GM12878 (cell line): ENCODE measurements around the gene LDHAL6A. TPM values are rescaled to one million over a fixed set of nuclear protein-coding genes. Genes with fewer than 3 reads are reported as not detected.

ENCODE experiments used
- ATAC-seq: fragments of 200-7000 bp; cut with Tn5 transposase; 3 replicates; pipeline ENCODE4 v1.9.1; 2020; ENCODE audit warnings: mild to moderate bottlenecking, moderate library complexity
- BruUV-seq: library from RNA; stranded (reverse); fragments of 400-500 nt; replicated peaks from 2 replicates; lab custom pipeline; 2021; lab: Mats Ljungman, UMichigan
- CTCF ChIA-PET: fragments of 300-600 bp; sonication (Branson Sonifier 250); formaldehyde crosslinking; extraction: SDS; loops from one replicate; lab custom pipeline; 2021; ENCODE audit warnings: inconsistent platforms; lab: Yijun Ruan, JAX
- POLR2A ChIA-PET: fragments of 350-600 bp; formaldehyde crosslinking; extraction: SDS; loops from one replicate; lab custom pipeline; 2021; ENCODE audit warnings: inconsistent platforms; lab: Charles Lee
- RAD21 ChIA-PET: fragments of 300-600 bp; sonication (Branson Sonifier 250); formaldehyde crosslinking; loops from one replicate; lab custom pipeline; 2023; ENCODE audit warnings: antibody characterized with exemption; ENCODE audit not compliant: unreplicated experiment; lab: Charles Lee
- SMC1A ChIA-PET: fragments of 300-600 bp; sonication (Branson Sonifier 250); formaldehyde crosslinking; loops from one replicate; lab custom pipeline; 2023; ENCODE audit not compliant: unreplicated experiment, uncharacterized antibody; lab: Charles Lee
- DNase-seq: peaks from one replicate; pipeline ENCODE4 v3.0.0-alpha.2; 2011; ENCODE audit warnings: low read depth, low spot score
- FAIRE-seq: peaks from 3 replicates; lab custom pipeline; 2011; peaks lifted over from hg19 to GRCh38; lab: Jason Lieb, UNC
- H2AFZ ChIP-seq: 2 replicates; pipeline ENCODE4 v1.6.0; 2011; ENCODE audit warnings: low read depth, low read length, control low read depth; ENCODE audit not compliant: control insufficient read depth
- H3K27ac ChIP-seq: 2 replicates; pipeline ENCODE4 v1.5.1; 2011; ENCODE audit warnings: control low read depth; ENCODE audit not compliant: control insufficient read depth, insufficient read depth
- H3K27me3 ChIP-seq, 2 experiments: replicated peaks in 1 of 2; 2 replicates each; pipeline versions ENCODE4 v1.6.0 to v1.6.1; 2011; ENCODE audit warnings: low read length in 1 of 2; ENCODE audit not compliant: control insufficient read depth in 2 of 2, insufficient read depth in 2 of 2
- H3K36me3 ChIP-seq, 2 experiments: 2 replicates each; pipeline ENCODE4 v1.5.1; 2011; ENCODE audit warnings: low read length in 1 of 2; ENCODE audit not compliant: control insufficient read depth in 2 of 2, insufficient read depth in 2 of 2
- H3K4me1 ChIP-seq: 2 replicates; pipeline ENCODE4 v1.6.1; 2011; ENCODE audit warnings: mild to moderate bottlenecking, low read length, moderate library complexity, mixed read lengths; ENCODE audit not compliant: control insufficient read depth, insufficient read depth
- H3K4me2 ChIP-seq: 2 replicates; pipeline ENCODE4 v1.6.0; 2011; ENCODE audit warnings: control low read depth; ENCODE audit not compliant: control insufficient read depth, insufficient read depth
- H3K4me3 ChIP-seq: fragments of 200-600 bp; sonication (generic); 2 replicates; pipeline ENCODE4 v1.5.1; 2016
- H3K79me2 ChIP-seq: 2 replicates; pipeline ENCODE4 v1.6.0; 2011; ENCODE audit warnings: low read length; ENCODE audit not compliant: control insufficient read depth, insufficient read depth
- H3K9ac ChIP-seq: 2 replicates; pipeline ENCODE4 v1.8.0; 2011; ENCODE audit warnings: low read length, control low read depth, mixed read lengths; ENCODE audit not compliant: control insufficient read depth, insufficient read depth
- H3K9me3 ChIP-seq: replicated peaks from 3 replicates; pipeline ENCODE4 v1.5.1; 2011; ENCODE audit warnings: mild to moderate bottlenecking, low read length; ENCODE audit not compliant: control insufficient read depth, insufficient read depth
- H4K20me1 ChIP-seq: 2 replicates; pipeline ENCODE4 v1.6.0; 2011; ENCODE audit not compliant: control insufficient read depth, insufficient read depth
- CHD2 ChIP-seq: IDR thresholded peaks from 2 replicates; pipeline ENCODE4 v1.6.1; 2011; ENCODE audit warnings: low read depth, low read length, improper control_type of control experiment, borderline replicate concordance
- EGR1 ChIP-seq, 2 experiments: IDR thresholded peaks; 1 replicate in 1 of 2; 2 replicates in 1 of 2; pipeline ENCODE4 v1.6.1; 2011 to 2012; ENCODE audit warnings: low read depth in 2 of 2, low read length in 2 of 2, borderline replicate concordance in 1 of 2, mild to moderate bottlenecking in 1 of 2, moderate library complexity in 1 of 2
- FOXK2 ChIP-seq: fragments of 450-650 bp; IDR thresholded peaks from 2 replicates; pipeline ENCODE4 v1.6.1; 2017; ENCODE audit warnings: mild to moderate bottlenecking, moderate library complexity
- HDAC2 ChIP-seq: fragments of 200-600 bp; sonication (generic); IDR thresholded peaks from 2 replicates; pipeline ENCODE4 v1.6.1; 2017
- IRF4 ChIP-seq: IDR thresholded peaks from 2 replicates; pipeline ENCODE4 v1.6.1; 2011; ENCODE audit warnings: low read depth, low read length
- JUND ChIP-seq: IDR thresholded peaks from 2 replicates; pipeline ENCODE4 v1.6.1; 2012; ENCODE audit warnings: low read depth, mild to moderate bottlenecking, low read length, improper control_type of control experiment, moderate library complexity
- PML ChIP-seq: IDR thresholded peaks from 2 replicates; pipeline ENCODE4 v1.6.1; 2012; ENCODE audit warnings: low read length, inconsistent platforms
- RAD51 ChIP-seq: fragments of 450-650 bp; IDR thresholded peaks from 2 replicates; pipeline ENCODE4 v1.6.1; 2016; ENCODE audit warnings: moderate library complexity, mild to moderate bottlenecking, inconsistent platforms
- RUNX3 ChIP-seq: IDR thresholded peaks from 2 replicates; pipeline ENCODE4 v1.6.1; 2012; ENCODE audit warnings: low read length, inconsistent platforms
- SMC3 ChIP-seq: IDR thresholded peaks from 2 replicates; pipeline ENCODE4 v1.6.1; 2011; ENCODE audit warnings: low read length, improper control_type of control experiment, borderline replicate concordance
- SREBF2 ChIP-seq: IDR thresholded peaks from 2 replicates; pipeline ENCODE4 v1.6.1; 2012; ENCODE audit warnings: mild to moderate bottlenecking, low read length
- STAT1 ChIP-seq: fragments of 450-650 bp; conservative IDR thresholded peaks from 2 replicates; pipeline ENCODE4 v1.6.1; 2014; ENCODE audit warnings: antibody characterized with exemption, mild to moderate bottlenecking
- SUPT20H ChIP-seq: IDR thresholded peaks from 2 replicates; pipeline ENCODE4 v1.6.1; 2011; ENCODE audit warnings: low read depth, mild to moderate bottlenecking, low read length, moderate library complexity, borderline replicate concordance; ENCODE audit not compliant: control insufficient read depth
- TCF7 ChIP-seq: IDR thresholded peaks from 2 replicates; pipeline ENCODE4 v1.6.1; 2014; ENCODE audit warnings: antibody characterized with exemption, borderline replicate concordance
- ZNF622 ChIP-seq: fragments of 450-650 bp; IDR thresholded peaks from 2 replicates; pipeline ENCODE4 v1.6.1; 2017; ENCODE audit warnings: mild to moderate bottlenecking, inconsistent platforms
- WGBS: methylation state at CpG from one replicate; pipeline ENCODE4 v1.1.6; 2016; ENCODE audit warnings: low lambda C conversion rate; ENCODE audit not compliant: insufficient replicate concordance, insufficient coverage; ENCODE audit errors: missing lambda C conversion rate; 5-methylcytosine and 5-hydroxymethylcytosine counted together
- in situ Hi-C: fragments of 300-500 bp; cut with MboI; formaldehyde crosslinking; loops from 9 replicates; pipeline ENCODE4 v1.14.3; 2018; ENCODE audit warnings: mixed read lengths
- intact Hi-C: fragments of 100-400 bp; cut with micrococcal nuclease; formaldehyde crosslinking; loops from one replicate; pipeline ENCODE4 v1.14.2; 2022; ENCODE audit not compliant: unreplicated experiment
- polyA plus RNA-seq, 11 experiments: library from polyadenylated mRNA; depleted of rRNA in 4 of 11; unstranded in 6 of 11; stranded (reverse) in 5 of 11; fragments of >200 nt; fragmentation: Nextera tagmentation in 4 of 11; fragmentation: Illumina TruSeq in 1 of 11; extraction: Ambion mirVana in 4 of 11; extraction: Trizol in 1 of 11; gene quantifications; 1 replicate in 1 of 11; 2 replicates in 10 of 11; pipeline versions ENCODE4 v1.2.1 to v1.2.3, GENCODE V29; 2011 to 2016; ENCODE audit warnings: inconsistent platforms in 2 of 11, missing spikeins in 2 of 11, low read depth in 1 of 11
- total RNA-seq, 4 experiments: library from RNA; depleted of rRNA in 3 of 4; stranded (reverse); fragments of >200 nt in 3 of 4; fragmentation: Illumina TruSeq in 1 of 4; extraction: Trizol in 1 of 4; gene quantifications; 2 replicates each; pipeline versions ENCODE4 v1.2.1 to v1.2.3, GENCODE V29; 2013 to 2021
- TF ChIP-seq, protein P1 (sequence below): fragments of 450-650 bp; IDR thresholded peaks from 2 replicates; pipeline ENCODE4 v1.6.1; 2018; ENCODE audit warnings: mild to moderate bottlenecking, low read depth, moderate library complexity; ENCODE audit not compliant: partially characterized antibody
- TF ChIP-seq, protein P2 (sequence below): fragments of 450-650 bp; IDR thresholded peaks from 2 replicates; pipeline ENCODE4 v1.6.1; 2017; ENCODE audit warnings: low read depth, mild to moderate bottlenecking, moderate library complexity
- TF ChIP-seq, protein P3 (sequence below): fragments of 450-650 bp; IDR thresholded peaks from 2 replicates; pipeline ENCODE4 v1.6.1; 2016; ENCODE audit warnings: mild to moderate bottlenecking
- TF ChIP-seq, protein P4 (sequence below): IDR thresholded peaks from 2 replicates; pipeline ENCODE4 v1.6.1; 2012; ENCODE audit warnings: low read length, inconsistent platforms

Gene LDHAL6A
- total and polyA plus RNA-seq, 10 of the 15 experiments (the other 5 are each of a cell fraction or from before 2014, with no cell fraction given) = 0.03 to 0.11 (median 0.09) TPM; not detected in 7

DNA sequence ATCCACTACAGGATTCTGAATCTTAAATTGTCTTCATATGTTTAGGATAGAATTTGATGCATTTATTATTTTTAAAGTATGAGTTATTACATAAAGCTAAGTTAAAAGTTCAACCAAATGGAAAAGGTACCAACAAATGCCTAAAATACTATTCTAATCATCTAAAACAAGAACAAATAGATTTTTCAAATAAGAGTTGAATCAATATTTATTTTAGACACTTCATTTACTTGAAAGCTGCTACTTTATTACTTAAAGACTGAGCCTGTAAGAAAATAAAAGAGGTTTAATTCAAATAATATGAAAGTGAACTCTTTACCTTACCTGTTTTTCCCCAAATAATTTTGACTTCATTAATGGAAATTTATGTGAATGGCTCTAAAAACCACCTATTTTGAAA, 16.9 kb downstream of the LDHAL6A start (continued):
- TF ChIP-seq, protein P1, sequence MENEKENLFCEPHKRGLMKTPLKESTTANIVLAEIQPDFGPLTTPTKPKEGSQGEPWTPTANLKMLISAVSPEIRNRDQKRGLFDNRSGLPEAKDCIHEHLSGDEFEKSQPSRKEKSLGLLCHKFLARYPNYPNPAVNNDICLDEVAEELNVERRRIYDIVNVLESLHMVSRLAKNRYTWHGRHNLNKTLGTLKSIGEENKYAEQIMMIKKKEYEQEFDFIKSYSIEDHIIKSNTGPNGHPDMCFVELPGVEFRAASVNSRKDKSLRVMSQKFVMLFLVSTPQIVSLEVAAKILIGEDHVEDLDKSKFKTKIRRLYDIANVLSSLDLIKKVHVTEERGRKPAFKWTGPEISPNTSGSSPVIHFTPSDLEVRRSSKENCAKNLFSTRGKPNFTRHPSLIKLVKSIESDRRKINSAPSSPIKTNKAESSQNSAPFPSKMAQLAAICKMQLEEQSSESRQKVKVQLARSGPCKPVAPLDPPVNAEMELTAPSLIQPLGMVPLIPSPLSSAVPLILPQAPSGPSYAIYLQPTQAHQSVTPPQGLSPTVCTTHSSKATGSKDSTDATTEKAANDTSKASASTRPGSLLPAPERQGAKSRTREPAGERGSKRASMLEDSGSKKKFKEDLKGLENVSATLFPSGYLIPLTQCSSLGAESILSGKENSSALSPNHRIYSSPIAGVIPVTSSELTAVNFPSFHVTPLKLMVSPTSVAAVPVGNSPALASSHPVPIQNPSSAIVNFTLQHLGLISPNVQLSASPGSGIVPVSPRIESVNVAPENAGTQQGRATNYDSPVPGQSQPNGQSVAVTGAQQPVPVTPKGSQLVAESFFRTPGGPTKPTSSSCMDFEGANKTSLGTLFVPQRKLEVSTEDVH = no peak
- TF ChIP-seq ZNF622 (no peak), TCF7 (no peak), FOXK2 (no peak), STAT1 (no peak)

DNA sequence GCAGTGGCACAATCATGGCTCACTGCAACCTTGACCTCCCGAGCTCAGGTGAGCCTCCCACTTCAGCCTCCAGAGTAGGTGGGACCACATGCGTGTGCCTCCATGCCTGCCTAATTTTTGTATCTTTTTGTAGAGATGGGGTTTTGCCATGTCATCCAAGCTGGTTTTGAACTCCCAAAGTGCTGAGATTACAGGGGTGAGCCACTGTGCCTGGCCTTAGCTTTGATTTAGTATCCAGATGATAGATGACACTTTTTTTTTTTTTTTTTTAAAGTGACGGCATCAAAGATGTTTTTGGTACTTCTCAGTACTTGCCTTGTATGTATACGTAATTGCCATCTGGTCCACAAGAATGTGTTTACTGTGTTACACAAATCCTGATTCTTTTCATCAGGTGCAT, 23.4 kb downstream of the LDHAL6A start:
- no peak overlapping the region for H3K9ac ChIP-seq
- no peak overlapping the region for H3K4me2 ChIP-seq
- POLR2A ChIA-PET = no interaction called here
- no peak overlapping the region for H2AFZ ChIP-seq
- DNase-seq (no peak), FAIRE-seq (no peak), ATAC-seq (no peak)
- H3K9me3 ChIP-seq = no peaks in the 10 kb centered on the region
- no peaks in the 10 kb centered on the region for H3K4me1 ChIP-seq
- SMC1A ChIA-PET = interaction anchor here (0.6 to 1.4 kb wide), 2 partner anchors 12 to 1889 kb away, joined by 4 to 6 read pairs; no protein-coding TSS in a partner anchor
- H3K27me3 ChIP-seq = no peaks in the 10 kb centered on the region
- CTCF ChIA-PET = interaction anchor here (0.6 kb wide), 1 partner anchor 84 kb away, joined by 3 read pairs; no protein-coding TSS in a partner anchor
- no peak overlapping the region for H3K27ac ChIP-seq
- peaks cover 4 to 30% of the 10 kb centered on the region in 2 experiments for H3K36me3 ChIP-seq
- RAD21 ChIA-PET = no interaction called here
- in situ Hi-C loops (no loop called here), intact Hi-C loops (no loop called here)
- no peaks in the 10 kb centered on the region for H3K79me2 ChIP-seq
- H3K4me3 ChIP-seq = no peak overlapping the region
- H4K20me1 ChIP-seq = no peaks in the 10 kb centered on the region
- BruUV-seq = no TSS peak
- WGBS = 98% methylated on average over 4 of the region's 4 CpGs
- TF ChIP-seq, protein P2, sequence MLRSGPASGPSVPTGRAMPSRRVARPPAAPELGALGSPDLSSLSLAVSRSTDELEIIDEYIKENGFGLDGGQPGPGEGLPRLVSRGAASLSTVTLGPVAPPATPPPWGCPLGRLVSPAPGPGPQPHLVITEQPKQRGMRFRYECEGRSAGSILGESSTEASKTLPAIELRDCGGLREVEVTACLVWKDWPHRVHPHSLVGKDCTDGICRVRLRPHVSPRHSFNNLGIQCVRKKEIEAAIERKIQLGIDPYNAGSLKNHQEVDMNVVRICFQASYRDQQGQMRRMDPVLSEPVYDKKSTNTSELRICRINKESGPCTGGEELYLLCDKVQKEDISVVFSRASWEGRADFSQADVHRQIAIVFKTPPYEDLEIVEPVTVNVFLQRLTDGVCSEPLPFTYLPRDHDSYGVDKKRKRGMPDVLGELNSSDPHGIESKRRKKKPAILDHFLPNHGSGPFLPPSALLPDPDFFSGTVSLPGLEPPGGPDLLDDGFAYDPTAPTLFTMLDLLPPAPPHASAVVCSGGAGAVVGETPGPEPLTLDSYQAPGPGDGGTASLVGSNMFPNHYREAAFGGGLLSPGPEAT = no peak
- TF ChIP-seq, protein P3, sequence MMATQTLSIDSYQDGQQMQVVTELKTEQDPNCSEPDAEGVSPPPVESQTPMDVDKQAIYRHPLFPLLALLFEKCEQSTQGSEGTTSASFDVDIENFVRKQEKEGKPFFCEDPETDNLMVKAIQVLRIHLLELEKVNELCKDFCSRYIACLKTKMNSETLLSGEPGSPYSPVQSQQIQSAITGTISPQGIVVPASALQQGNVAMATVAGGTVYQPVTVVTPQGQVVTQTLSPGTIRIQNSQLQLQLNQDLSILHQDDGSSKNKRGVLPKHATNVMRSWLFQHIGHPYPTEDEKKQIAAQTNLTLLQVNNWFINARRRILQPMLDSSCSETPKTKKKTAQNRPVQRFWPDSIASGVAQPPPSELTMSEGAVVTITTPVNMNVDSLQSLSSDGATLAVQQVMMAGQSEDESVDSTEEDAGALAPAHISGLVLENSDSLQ = no peak
- TF ChIP-seq SREBF2 (no peak), RAD51 (no peak), SUPT20H (no peak), IRF4 (no peak), EGR1 (IDR thresholded peaks at IDR 0.05; ENCODE audit: borderline replicate concordance in 1 of 2, low read depth in 2 of 2, low read length in 2 of 2) (no peak), JUND (no peak), PML (no peak), RUNX3 (no peak), HDAC2 (no peak), SMC3 (no peak), CHD2 (no peak)
- TF ChIP-seq, protein P4, sequence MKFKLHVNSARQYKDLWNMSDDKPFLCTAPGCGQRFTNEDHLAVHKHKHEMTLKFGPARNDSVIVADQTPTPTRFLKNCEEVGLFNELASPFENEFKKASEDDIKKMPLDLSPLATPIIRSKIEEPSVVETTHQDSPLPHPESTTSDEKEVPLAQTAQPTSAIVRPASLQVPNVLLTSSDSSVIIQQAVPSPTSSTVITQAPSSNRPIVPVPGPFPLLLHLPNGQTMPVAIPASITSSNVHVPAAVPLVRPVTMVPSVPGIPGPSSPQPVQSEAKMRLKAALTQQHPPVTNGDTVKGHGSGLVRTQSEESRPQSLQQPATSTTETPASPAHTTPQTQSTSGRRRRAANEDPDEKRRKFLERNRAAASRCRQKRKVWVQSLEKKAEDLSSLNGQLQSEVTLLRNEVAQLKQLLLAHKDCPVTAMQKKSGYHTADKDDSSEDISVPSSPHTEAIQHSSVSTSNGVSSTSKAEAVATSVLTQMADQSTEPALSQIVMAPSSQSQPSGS = no peak
